ENCODE results near the gene ADARB1.

The ADARB1 gene

GRCh38 chr21:45266518-45267389 is 192.4 kb downstream of the ADARB1 start:
- TF ChIP-seq CTCF (IDR thresholded peaks at IDR 0.05; ENCODE audit: insufficient read depth, missing control alignments): no peak
- FAIRE-seq (no peak), DNase-seq (ENCODE audit: insufficient read length, low spot score) (no peak)

GRCh38 chr21:45267390-45267760 is 193.0 kb downstream of the ADARB1 start:
- DNase-seq (ENCODE audit: insufficient read length, low spot score) (no peak), FAIRE-seq (no peak)
- TF ChIP-seq CTCF (IDR thresholded peaks at IDR 0.05; ENCODE audit: insufficient read depth, missing control alignments): no peak

- no peak for TF ChIP-seq CTCF (IDR thresholded peaks at IDR 0.05; ENCODE audit: insufficient read depth, missing control alignments)
- FAIRE-seq: no peak
- no peak for DNase-seq (ENCODE audit: insufficient read length, low spot score)
Measured at GRCh38 chr21:45269861-45270260, 195.5 kb downstream of the ADARB1 start.

- no peak for TF ChIP-seq CTCF (IDR thresholded peaks at IDR 0.05; ENCODE audit: insufficient read depth, missing control alignments)
- no peak for DNase-seq (ENCODE audit: insufficient read length, low spot score)
- no peak for FAIRE-seq
Measured at GRCh38 chr21:45270306-45270821, 196.0 kb downstream of the ADARB1 start.
